GM21360 (cell line): Measurements from ENCODE around the gene STAT1.

Experiments
- ATAC-seq: cut with Tn5 transposase; IDR thresholded peaks from one replicate; pipeline ENCODE4 v1.9.1; 2021; ENCODE audit warnings: mild to moderate bottlenecking, moderate library complexity; ENCODE audit not compliant: unreplicated experiment

Gene STAT1

DNA sequence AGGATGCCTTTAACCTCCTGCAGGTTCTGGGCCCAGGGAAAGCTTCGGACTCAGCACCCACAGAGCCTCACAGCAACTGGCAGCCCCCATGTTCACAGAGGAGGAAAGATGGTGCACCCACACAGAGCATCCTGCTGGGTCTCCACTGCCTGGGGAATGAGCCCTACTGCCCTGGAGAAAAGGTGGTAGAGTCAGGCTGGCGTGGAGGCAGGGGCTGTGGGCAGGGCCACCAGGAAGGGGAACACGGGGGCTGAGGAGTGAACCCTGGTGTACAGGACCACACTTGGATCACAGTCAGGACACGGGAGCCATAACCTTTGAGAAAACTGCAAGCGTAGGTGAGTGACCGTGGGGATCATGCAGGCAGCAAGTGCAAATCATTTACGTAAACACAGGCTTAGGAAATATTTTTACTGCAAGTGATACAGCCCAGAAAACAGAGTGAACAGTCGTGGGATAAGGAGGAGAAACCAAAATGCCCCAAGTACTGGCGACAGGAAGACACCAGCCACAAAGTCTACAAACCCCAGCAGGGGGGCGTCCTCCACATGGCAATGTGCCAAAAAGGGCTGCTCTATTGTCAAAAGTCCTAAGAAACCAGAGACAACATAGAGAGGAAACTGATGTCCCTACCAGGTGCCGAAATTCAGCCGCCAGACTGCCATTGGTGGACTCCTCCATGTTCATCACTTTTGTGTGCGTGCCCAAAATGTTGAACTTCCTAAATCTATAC lies 27.6 kb downstream of the STAT1 start:
- ATAC-seq: no peak

GRCh38 chr2:190984595-190984994 lies 29.4 kb downstream of the STAT1 start:
- no peak for ATAC-seq

- no peak for ATAC-seq
Observed at GRCh38 chr2:190982262-190983034, 31.5 kb downstream of the STAT1 start.

GRCh38 chr2:190981733-190982132 lies 32.2 kb downstream of the STAT1 start:
- no peak for ATAC-seq

GRCh38 chr2:190981333-190981732 lies 32.6 kb downstream of the STAT1 start:
- no peak for ATAC-seq

GRCh38 chr2:190980630-190981209 lies 33.3 kb downstream of the STAT1 start:
- no peak for ATAC-seq

DNA sequence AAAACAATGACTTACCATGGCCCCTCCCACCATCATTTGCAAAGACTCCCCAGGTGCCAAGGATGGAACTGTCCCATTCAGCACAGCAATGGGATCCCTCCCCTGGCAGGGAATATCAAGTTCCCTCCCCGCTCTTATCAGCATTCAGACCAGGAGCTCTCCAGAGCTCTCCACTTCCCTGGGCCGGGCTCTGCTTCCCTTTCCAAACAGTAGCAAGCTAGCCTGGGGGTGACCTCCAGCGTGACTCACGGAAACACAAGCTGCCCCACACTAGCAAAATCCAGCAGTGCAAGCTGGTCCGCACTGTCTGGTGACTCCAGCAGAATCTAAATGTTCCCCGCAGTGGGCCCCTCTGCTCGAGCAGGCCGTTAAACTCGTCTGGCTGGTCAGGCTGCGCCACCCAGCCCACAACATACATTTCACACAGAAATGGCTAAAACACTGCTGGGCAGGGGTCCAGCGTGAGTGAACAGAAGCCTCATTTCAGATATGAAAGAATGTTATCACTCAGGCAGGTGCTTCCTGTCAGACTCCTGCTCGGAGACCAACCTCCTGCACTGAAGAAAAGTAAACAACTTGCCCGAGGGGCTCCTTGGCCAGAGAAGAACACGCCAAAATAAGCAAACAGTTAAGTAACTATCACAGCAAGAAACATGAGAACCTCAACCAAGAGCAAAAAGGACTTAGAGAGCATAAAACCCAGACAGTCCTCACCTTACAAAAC lies 33.9 kb downstream of the STAT1 start:
- ATAC-seq: no peak

- ATAC-seq: no peak
Observed at GRCh38 chr2:190978389-190979053, 35.5 kb downstream of the STAT1 start.

DNA sequence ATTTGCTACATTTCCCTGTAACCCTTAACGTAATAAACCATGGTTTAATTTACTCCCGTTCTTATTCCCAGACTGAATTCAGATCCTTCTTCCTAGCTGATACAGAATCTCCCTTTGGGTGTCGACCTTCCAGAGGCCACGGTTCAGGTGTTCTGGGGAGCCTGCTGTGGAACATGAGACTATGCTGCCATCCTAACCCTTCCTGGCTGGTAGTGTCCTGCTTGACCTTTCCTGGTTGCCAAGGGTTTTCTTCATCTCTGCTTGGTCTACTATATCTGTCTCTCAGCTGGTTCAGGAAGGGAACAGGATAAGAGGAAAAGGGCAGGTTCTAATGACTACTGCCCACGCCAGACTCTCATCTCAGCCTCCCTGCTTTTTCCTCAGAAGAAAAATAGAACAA lies 36.5 kb downstream of the STAT1 start:
- no peak for ATAC-seq

GRCh38 chr2:190976521-190976920 lies 37.5 kb downstream of the STAT1 start:
- no peak for ATAC-seq

GRCh38 chr2:190974629-190975361 lies 39.2 kb downstream of the STAT1 start:
- no peak for ATAC-seq

DNA sequence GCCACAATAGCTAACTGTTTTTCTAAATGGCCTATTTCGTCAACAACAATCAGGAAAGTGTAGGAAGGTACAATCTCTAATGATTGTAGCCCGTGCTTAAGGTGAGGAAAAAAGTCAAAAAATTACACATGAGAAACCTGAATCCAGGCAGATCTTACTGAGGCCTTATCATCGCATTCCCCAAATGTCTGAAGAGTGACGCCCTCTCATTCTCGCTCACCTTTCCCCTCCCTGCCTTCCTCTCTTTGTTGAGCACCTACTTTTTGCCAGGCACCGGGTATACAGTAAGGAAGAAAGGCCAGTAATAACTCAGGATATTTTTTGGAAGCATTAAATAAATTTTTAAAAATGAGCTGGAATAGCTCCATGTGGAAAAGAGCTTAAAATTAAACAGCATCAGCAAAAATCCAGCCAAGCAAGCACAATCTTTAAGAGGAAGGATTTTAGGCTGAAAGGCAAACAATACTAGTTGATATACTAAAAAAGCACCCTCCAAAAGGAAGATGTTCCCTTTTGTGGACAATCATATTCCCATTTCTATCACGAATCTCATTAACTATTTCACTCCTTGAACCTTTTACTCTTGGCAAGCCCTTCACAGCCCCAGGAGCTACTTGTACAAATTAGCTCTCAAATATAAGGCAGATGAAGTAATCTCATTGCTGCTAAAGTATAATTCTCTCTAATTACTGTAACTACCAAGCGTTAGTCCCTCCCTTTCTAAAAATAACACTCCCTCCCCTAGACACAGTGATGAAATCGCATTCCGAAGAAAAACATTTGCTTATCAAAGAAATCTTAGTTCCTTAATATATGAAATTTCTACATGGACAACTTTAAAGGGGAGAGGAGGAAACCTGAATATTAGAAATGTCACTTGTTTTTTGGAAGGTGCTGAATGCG lies 40.0 kb downstream of the STAT1 start:
- ATAC-seq: no peak

GRCh38 chr2:190973262-190973661 lies 40.7 kb downstream of the STAT1 start:
- no peak for ATAC-seq

- no peak for ATAC-seq
Observed at GRCh38 chr2:190972846-190973245, 41.1 kb downstream of the STAT1 start.

GRCh38 chr2:190972213-190972612 lies 41.8 kb downstream of the STAT1 start:
- no peak for ATAC-seq

DNA sequence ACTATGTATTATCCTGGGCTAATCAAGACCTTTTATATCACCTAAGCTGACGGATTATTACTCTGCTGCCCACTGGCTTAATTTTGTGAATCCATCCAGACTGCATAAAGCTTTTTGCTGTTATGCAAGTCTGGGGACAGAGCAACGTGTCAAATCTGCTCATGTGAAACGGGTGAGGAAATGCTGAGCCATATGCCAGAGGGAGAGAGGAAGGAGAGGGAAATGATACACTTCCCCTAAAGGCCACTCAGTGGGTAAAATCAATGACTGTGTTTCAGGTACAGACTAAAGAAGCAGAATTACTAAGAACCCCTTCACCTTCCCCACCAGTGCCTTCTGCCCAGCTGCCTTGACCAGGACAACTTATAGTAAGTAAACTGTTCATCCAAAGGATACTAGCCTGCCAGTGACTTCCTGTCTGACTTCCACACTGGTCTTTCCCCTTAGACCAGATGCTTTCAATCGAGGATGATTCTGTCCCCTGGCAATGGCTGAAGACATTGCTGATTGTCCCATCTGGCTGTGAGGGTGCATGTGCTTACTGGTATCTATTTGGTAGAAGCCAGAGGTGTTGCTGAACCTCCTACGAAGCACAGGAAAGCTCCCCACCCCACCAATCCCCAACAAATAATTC lies 43.0 kb downstream of the STAT1 start:
- no peak for ATAC-seq

- no peak for ATAC-seq
Observed at GRCh38 chr2:190970160-190970559, 43.8 kb downstream of the STAT1 start.

DNA sequence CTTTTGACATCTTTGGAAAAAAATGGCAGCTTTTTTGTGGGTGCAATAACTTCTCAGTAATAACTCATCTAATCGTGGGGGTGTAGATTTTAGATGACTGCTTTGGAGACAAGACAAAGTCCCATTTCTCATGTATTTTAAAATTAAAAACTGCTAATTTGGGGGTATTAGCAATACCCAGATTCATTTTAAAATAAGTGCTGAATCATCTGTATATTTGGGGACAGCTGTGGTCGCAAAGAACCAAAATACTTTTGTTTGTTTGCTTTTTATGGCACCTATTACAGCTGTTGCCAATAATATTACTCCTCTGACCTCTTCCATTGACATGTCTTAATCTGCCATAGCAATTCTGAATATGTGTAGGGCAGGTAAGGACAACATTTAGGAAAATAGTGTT lies 45.4 kb downstream of the STAT1 start:
- no peak for ATAC-seq
